Activated CD8-positive, alpha-beta memory T cell treated with anti-CD3 and anti-CD28 coated beads, Interleukin-2, amount 50 U/mL, for 1 hour (primary cell): ENCODE data around the gene CFAP119.
"Not testable (repeated sequence)": the region's sequence is repeated elsewhere in the genome, so short reads cannot be mapped to it uniquely, and the experiment has no call there.

Experiments used
- DNase-seq: peaks from one replicate; pipeline ENCODE4 v3.0.0-alpha.2; 2020; ENCODE audit errors: extremely low read depth

Gene CFAP119

DNA sequence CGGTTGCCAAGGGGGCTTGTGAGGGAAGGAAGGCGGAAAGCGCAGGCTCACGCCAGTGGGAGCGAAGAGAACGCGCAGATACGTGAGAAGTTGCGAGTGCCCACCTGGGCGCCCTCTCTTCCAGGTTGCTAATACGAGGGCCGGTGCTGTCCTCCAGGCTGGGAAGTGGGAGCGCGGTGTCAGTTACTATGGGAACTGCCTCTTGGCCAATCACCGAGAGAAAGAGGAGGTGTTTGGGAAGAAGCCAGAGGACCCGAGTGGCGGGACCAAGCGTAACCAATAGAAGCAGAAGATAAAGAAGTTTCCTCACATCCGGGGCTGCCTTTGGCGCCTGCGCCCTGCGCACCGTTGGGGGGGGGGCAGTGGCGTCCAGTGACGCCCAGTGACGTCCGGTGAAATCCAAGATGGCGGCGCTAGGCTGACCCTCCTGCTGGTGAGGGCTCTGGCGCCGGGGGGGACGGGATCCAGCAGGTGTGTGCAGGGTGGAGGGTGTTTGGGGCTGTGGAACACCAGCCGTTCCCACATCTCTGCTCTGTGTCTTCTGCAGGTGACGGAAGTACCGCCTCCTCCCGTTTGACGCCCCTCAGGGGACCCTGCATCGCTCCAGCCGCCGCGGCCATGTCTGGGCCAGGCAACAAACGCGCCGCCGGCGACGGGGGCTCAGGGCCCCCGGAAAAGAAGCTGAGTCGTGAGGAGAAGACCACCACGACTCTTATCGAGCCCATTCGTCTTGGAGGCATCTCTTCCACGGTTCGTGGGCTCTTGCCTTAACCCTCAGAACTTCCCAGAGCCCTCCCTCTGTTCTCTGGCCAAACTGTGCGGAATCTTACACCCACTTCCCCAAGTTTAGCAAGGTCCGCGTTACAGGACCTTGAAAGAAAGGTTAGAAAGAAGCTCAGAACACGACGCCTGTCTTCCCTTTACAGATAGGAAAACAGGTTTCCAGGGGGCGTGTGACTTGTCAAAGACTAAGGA is at the start of gene CFAP119, which contains the start of gene RNF40:
Gene CFAP119 (minus strand): TSS at position 135 of the 975 bp plus-strand sequence. CDS start 314 bp downstream, outside the sequence.
Gene RNF40 (plus strand): TSS at position 395 of the 975 bp plus-strand sequence. CDS start 224 bp downstream, at position 619.
- peak; percentile 61 for DNase-seq

DNA sequence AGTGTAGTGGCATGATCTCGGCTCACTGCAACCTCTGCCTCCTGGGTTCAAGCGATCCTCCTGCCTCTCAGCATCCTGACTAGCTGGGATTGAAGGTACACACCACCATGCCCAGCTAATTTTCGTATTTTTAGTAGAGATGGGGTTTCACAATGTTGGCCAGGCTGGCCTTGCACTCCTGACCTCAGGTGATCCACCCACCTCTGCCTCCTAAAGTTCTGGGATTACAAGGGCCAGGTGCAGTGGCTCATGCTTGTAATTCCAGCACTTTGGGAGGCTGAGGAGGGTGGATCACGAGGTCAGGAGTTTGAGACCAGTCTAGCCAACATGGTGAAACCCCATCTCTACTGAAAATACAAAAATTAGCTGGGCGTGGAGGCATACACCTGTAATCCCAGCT is 47.8 kb upstream of the CFAP119 start:
- not testable (repeated sequence) for DNase-seq

DNA sequence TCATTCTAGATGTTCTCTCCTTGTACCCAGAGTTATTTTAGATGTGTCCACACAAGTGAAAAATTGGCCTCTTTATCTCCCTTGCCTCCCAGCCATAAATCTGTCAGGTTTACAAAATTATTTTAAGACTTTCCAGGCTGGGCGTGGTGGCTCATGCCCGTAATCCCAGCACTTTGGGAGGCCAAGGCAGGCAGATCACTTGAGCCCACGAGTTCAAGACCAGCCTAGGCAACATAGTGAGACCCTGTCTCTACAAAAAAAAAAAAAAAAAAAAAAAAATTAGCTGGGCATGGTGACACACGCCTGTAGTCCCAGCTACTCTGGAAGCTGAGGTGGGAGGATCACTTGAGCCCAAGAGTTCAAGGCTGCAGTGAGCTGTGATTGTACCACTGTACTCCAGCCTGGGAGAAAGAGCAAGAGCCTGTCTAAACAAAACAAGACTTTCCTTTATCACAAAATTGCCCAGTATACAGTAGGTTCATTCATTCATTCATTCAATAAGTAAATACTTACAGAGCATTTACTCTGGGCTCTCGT is 47.1 kb upstream of the CFAP119 start:
- not testable (repeated sequence) for DNase-seq

DNA sequence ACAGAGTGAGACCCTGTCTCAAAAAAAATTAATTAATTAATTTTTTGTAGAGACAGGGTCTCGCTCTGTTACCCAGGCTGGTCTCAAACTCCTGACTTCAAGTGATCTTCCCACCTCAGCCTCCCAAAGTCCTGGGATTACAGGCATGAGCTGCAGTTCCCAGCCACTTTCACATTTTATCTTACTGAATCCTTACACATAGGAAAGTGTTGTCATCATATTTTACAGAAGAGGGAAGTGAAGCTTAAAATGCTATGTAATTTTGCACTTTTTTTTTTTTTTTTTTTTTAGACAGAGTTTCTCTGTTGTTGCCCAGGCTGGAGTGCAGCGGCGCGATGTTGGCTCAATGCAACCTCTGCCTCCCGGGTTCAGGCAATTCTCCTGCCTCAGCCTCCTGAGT is 46.3 kb upstream of the CFAP119 start:
- no peak for DNase-seq

DNA sequence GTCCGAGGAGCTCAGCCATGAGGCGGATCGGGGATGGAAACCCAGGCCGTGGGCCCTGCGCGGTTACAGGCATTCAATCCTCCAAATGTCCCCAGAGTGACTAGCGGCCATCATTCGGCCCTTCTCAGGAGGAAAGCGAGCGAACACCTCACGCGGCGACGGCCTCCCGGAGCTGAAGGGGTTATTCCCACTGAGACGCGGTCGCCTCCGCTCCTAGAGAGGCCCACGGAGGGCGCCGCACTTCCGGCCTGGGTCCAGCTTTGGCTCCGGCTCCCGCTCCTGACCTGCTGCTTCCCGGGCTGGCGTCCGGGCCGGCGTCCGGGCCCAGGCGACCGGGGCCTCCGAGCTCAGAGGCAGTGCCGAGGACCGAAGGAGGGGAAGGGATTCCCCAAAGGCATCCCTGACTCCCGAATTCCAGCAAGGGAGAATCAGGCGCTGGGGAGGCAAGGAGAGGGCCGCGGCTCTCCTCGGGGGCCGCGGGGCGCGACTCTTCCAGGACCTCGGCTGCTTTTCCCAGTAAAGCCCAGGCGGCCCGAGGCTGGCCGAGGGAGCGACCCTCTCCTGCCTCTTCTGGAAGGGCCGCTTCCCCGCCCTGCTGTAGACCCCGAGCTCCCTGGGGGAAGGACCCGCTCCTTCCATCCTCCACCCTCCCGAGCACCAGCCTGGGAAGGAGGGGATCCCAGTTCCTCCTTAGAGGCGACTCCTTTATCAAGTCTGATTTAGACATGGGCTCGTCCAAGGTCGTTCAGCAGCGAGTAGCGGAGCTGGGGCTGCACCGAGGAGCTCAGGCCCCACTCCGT is 43.7 kb upstream of the CFAP119 start:
- peak; percentile 12 for DNase-seq

DNA sequence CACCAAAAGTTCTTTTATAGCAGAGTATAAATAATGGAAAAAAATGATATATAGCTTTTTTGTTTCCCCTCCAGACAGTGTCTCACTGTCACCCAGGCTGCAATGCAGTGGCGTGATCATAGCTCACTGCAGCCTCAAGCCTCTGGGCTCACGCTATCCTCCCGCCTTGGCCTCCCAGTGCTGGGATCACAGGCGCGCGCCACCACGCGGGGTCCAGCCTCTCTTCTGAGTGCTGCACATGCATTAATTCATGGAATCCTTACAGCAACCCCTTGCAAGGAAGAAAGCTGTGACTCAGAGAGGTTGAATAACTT is 43.2 kb upstream of the CFAP119 start:
- DNase-seq: no peak

DNA sequence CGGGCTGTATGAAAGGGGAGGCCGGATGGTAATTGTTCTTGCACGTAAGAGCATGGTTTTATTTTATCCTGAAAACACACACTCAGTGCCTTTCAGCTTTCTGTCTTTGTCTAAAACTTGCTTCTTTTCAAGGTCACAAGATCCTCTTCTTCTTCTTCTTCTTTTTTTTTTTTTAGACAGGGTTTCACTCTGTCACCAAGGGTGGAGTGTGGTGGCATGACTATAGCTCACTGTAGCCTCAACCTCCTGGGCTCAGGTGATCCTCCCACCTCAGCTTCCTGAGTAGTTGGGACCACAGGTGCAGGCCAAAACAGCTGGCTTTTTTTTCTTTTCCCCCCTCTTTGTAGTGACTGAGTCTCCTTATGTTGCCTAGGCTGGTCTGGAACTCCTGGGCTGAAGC is 41.1 kb upstream of the CFAP119 start:
- no peak for DNase-seq

DNA sequence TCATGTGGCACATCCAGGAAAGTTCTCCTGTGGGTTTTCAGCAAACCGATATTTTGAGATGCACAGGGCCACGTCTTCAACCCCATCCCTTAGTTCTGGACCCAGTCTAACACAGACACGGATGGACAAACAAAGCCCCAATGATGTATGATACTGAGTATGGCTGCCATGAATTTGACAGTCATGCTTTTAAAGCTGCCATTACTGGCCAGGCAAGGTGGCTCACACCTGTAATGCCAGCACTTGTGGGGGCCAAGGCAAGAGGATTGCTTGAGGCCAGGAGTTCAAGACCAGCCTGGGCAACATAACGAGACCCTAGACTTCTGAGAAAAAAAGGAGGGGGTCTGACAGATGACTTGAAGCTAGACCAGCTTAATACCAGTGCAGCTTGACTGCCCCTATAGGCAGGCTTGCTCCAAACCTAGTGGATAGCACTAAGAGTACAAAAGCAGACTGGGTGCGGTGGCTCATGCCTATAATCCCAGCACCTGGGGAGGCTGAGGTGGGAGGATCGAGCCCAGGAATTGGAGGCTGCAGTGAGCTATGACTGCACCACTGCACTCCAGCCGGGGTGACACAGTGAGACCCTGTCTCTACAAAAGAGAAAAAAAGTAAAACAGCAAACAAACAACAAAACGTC is 35.9 kb upstream of the CFAP119 start:
- DNase-seq: no peak

DNA sequence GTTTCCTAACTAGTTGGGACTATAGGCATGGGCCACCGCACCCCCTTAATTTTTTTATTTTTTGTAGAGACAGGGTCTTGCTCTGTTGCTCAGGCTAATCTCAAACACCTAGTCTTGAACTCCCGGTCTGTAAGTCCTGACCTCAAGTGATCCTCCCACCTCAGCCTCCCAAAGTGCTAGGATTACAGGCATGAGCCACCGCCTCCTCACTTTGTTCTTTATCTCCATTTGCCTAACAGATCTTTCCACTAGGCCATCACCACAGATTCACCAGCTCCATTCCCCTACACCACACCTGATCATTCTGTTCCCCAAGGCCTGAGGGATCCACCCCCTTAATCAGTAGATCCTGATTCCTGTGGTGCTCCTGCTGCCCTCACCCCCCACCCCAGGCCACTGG is 32.8 kb upstream of the CFAP119 start:
- no peak for DNase-seq

DNA sequence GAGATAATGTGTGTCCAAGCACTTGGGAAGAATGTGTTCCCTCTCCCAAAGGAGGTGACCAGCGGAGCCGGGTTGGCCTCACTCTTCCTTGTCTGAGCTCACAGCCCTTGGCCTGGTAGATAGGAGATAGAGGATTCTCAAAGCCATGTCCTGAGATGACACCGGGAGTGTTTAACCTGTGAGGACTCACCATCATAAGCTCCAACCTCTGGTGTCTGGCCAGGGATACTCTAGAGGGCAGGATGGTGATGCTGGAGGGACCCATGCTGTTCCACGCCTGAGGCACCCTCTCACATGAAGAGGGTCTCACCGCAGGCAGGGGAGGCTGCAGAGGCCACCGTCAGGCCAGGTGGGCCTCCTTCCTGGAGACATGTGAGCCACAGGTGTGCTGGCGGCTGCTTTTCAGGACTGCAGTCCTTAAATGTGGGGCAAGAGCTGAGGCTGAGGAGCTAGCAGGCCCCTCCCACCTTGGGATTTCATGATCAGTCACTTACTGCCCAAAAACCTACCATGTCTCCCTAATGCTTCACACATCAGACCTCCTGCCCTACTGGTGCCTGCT is 31.7 kb upstream of the CFAP119 start:
- no peak for DNase-seq

DNA sequence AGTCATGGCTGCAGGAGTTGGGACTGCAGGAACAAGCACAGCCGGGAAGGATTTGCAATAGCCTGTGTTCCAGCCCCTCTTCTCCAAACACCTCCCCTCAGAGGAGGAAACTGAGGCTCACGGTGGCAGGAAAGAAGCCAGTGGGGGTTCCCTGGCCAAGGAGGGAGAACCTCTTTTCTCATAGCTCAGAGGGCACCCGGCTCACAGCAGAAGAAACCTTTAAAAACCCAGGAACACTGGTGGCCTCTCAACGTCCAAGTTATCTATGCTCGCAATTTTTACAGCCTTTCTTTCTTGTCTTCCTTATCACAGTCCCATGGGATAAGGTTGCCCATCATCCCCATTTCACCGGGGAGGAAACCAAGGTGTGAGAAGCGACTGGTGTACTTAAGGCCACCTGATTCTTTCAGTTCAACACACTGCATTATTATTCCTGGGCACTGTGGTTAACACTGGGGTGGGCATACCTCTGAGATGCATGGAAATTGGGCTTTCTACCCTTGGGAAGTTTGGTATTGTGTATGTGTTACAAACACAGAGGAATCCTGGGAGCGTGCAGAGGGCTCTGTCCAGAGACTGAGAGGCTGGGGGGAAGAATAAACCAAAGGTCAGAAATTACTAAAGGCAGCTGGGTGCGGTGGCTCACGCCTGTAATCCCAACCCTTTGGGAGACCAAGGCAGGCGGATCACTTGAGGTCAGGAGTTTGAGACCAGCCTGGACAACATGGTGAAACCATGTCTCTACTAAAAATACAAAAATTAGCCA is 25.9 kb upstream of the CFAP119 start:
- no peak for DNase-seq

DNA sequence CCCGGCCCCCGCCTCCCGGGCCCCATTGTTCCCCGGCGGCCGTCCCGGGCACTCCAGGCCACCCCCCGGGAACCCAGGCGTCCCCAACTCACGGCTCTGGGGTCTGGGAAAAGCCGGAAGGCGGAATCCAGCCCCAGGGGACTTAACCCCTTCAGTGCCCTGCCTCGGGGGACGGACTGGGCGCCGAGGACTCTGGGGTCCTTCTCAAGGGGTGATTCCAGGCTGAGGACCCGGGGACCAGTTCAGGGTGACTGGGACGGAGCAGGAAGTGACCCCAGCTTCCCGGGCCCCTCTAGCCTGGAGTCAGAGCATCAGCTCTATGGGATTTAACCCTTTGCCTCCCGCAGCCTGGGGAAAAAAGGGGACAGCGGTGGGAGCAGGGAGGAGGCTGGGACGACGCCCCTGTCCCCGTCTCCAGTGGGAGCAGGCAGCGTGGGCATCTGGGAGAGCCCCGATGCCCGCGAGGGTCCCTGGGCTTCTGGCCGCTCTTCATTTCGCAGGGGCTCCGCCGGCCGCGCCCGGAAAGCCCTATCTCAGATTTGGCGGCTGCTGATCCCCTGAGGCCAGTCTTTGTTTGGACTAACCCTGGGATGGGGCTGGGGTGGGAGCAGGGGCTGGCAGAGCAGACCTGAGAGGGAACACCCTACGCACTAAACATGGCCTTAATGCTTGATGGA is 25.2 kb upstream of the CFAP119 start, which contains the start of gene ZNF629:
Gene ZNF629 (minus strand): TSS at position 270 of the 677 bp plus-strand sequence. CDS start 2,723 bp downstream, outside the sequence.
- no peak for DNase-seq

DNA sequence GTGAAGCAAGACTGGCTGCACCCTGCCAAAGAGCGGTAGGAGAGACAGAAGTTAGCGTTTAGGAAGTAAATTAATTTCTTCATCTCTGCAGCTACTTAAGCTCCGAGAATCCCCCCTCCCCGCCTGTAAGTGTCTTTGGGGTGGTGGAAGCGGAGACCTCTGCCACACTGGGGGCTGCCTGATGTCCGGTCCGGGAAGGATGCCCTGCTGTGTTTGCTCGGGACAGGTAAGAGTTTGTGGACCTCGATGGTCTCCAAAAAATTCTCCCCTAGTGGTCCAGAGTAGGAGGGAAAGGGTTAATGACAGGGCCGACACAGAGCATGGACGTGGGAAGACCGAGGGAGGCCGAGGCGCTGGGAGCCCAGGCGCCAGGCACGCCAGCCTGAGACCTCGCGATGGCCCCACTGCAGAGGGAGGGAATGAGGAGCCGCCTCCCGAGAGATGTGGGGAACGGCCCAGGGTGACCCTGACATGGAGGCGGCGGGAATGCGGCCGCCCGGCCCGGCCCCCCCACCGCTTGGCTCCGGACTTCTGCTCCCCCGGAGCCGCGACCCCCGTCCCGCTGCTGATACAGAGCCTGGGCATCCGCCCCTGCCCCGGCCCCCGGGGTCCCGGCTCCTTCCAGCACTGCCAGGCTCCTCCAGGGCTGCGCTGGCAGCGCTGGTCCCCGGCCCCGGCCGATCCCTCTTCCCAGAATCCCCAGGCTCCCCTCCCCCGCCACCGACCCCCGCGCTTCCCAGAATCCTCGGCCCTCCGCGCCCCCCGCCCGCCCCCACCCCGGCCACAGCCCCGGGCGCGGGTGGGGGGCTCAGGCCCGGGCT is 24.5 kb upstream of the CFAP119 start:
- DNase-seq: no peak

DNA sequence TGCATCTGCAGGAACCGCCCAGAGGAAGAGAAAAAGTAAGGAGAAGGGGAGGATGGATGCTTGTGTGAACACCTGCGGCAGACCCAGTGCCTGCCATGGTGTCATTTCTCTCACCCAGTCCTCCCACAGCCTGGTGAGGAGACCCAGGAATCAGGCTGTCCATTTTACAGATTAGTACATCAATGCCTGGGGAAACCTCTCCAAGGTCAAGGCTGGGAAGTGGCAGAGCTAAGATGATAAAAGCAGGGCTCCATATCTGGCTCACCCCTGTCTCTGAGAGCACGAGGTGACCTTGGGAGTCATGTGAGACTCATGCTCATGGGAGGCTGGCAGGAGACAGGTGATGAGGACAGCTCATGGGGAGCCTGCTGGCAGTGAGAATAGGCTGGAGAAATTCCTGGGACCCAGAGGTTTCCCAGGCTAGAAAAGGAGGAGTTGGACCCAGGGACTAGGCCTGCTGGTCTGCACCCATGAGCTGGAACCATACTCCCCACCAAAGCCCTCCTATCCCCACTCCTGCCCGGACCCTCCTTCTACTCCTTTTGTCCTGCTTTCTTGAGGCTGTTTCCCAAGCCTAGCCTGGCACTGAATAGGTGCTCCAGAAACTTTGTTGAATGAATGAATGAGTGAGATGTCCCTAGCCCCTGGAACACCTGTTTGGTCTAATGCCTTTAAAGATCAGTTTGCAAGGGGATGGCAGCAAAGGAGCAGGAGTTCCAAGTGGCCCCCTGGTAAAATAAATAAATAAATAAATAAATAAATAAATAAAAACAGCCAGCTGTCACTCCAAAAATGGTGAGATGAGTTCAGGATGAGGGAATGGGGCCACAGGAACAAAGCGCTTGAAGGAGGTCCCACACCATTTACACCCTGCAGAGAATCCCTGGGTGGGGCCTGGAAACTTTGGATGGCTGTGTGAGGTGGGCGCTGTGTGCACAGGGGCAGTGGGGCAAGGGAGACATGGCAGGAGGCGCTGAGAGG is 23.6 kb upstream of the CFAP119 start:
- no peak for DNase-seq

DNA sequence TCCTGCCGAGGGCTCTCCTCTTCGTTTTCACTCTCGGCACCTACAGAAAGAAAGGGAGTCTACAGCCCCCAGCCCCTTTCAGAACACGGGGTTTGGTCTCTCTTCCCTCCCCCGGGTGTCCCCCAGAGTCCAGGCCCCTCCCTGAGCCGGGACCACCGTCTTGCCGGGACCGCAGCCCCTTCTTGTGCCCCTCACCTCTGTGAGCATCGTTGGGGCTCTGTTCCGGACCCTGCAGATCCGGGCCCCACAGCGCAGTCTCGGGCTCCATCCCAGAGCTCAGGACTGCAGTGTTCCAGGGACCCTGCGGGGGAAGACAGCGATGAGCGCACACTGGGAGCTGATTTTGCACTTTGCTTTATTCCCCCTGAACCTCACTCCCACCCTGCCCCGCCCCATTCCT is 22.4 kb upstream of the CFAP119 start:
- no peak for DNase-seq

DNA sequence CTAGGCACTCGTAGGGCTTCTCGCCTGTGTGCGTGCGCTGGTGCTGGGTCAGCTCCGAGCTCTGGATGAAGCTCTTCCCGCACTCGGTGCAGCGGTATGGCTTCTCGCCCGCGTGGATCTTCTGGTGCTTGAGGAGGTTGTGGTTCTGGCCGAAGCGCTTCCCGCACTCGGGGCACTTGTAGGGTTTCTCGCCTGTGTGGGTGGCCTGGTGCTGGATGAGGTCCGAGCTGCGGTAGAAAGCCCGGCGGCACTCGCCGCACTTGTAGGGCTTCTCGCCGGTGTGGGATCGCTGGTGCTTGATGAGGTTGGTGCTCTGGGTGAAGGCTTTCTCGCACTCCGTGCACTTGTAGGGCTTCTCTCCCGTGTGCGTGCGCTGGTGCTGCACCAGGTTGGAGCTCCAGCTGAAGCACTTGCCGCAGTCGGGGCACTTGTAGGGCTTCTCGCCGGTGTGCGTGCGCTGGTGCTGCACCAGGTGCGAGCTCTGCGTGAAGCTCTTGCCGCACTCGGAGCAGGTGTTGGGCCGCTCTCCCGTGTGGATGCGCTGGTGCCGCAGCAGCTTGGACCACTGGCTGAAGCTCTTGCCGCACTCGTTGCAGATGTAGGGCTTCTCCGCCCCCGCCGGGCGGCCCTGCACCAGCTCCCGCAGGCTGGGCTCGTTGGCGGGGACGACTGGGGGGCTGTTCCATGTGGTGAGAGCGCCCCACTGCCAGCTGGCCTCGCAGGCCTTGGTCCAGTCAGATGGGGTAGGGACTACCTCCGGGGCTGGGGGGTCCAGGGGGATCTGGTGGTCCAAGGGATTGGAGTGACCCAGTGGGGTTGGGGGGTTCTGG is 21.6 kb upstream of the CFAP119 start:
- no peak for DNase-seq
